Measurements from ENCODE around the gene RNF145.

Gene RNF145

GRCh38 chr5:159112436-159112835, 96.9 kb downstream of the RNF145 start:
- no peak for DNase-seq (ENCODE audit: low spot score)
